Measurements from ENCODE around the gene SLC29A4.
"Not testable (repeated sequence)": the region's sequence is repeated elsewhere in the genome, so short reads cannot be mapped to it uniquely, and the experiment has no call there.

- TF ChIP-seq CTCF, EZH2, EZH2phosphoT487 (IDR thresholded peaks at IDR 0.05): not testable (repeated sequence)
These were observed 29.2 kb upstream of the SLC29A4 start for GRCh38 chr7:5253529-5253928.

All from neural progenitor cell (in vitro differentiated cells).